ENCODE data around the gene AHCTF1.
A peak's percentile ranks its signal among the peaks of the same experiment; 100 is the strongest.
"Not testable (repeated sequence)": the region's sequence is repeated elsewhere in the genome, so short reads cannot be mapped to it uniquely, and the experiment has no call there.

Gene AHCTF1

DNA sequence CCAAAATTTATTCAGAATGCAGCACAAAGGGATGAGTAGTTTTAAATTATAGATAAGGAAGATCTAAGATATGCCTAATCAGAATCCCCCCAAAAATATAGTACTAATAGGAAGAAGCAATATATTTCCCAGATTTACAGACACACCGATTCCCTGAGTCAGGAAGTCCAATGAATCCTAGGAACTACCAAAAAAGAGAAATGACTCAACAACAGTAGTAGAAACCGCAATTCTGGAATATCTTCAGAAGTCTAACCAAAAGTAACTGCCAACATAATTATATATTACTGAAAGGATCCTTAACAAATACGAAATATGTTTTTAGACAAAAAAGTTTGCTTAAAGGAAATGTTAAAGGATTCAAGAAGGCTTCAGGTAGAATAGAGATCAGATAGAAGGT, 10.3 kb downstream of the AHCTF1 start:
- DNase-seq = no peak

GRCh38 chr1:246919902-246920301, 11.8 kb downstream of the AHCTF1 start:
- no peak for DNase-seq

DNA sequence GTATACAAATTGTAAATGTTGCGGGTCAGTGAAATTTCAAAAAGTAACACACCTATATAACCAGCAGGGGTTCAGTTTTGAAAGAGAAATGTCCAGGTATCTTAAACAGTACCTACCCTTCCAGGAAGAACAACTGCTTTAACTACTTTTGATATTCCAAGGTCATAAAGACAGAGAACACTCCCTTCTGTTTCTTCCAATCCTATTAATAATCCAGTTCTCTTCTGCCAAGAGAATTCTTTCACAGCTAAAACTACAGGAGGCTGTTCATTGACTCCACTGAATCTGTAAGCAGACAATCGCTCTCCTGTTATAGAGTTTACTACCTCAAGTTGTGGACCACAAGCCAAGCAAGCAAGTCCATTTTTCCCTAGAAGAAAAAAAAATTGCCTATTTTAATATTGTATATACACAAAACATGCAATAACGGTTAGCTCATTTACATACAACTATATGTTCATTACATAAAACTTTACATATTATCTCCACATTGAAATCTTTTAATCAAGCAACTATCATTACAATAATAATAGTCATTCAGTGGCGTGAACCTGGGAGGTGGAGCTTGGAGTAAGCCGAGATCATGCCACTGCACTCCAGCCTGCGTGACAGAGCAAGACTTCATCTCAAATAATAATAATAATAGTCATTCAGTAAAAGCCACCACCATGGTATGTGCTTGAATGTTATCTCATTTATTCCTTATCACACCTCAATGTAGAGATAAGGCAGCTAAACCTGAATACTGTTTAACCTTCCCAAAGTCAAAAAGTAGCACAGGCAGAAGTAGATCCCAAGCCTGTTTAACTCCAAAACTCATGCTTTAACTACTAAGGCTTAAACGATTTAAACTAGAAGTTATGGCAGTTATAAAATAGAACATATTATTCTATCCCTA, 15.5 kb downstream of the AHCTF1 start:
- not testable (repeated sequence) for DNase-seq

- DNase-seq = peak; percentile 20 to 57
Measured at GRCh38 chr1:246907472-246907871, 24.3 kb downstream of the AHCTF1 start.

DNA sequence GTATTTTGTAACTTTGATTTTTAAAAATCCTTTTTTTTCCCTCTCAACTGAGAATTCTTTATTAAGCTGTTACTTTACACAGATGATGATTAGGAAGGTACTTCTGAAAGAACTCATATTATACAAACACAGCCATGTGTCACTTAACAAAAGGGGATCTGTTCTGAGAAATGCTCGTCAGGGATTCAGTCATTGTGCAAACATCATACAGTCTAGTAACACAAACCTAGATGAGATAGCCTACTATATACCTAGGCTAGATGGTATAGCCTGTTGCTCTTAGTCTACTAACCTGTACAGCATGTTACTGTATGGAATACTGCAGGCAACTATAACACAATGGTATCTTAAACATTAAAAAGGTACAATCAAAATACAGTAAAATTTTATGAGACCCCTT, 24.9 kb downstream of the AHCTF1 start:
- DNase-seq = no peak

DNA sequence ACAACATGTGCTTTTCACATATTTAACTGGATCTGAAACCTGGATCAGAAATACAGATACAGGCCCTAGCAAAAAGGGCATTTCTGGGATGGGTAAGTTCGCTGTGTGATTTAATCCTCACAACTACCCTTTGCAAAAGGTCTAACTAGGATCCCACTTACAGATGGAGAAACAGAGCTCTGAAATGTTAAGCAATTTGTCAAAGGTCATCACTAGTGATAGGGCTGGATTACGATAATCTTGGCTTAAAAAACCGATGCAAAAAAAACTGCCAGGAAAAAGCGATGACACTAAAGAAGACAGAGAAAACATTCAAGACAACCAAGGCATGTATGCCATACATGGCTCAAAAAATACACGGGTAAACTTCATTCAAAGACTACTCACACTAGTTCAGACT, 29.9 kb downstream of the AHCTF1 start:
- DNase-seq = no peak

- no peak for DNase-seq
Measured at GRCh38 chr1:246897302-246897701, 34.4 kb downstream of the AHCTF1 start.

DNA sequence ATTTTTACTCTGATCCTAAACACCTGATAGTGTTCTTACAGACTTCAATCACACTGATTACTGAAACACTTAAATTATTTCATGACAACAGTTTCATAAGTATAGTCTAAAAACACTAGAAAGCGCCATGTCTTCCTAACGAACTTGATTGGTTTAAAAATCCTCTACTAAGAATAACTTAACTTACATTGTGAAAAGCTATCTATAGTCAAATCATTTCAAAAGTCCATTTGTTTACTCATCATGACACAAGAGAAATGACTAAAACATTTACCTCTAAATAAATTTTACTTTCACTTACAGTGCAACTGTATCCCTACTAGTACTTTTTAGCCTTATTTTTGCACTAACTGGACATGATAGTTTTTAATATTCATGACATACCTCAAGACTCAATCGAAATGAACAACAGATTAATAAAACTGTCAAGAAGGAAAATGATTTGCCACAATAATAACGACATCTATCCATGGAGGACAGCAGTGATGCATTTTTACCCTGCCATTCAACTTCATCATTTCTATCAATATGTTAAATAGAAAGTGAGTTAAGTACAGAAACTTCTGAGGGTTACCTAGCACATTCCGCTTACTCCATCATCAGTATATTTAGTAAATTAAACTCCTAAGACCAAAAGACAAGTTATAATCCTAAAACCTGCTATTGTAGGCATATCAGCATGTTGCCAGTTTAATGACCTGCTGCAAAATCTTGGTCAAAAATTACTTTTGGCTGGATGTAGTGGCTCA, 38.4 kb downstream of the AHCTF1 start:
- no peak for DNase-seq

GRCh38 chr1:246891105-246891504, 40.6 kb downstream of the AHCTF1 start:
- DNase-seq = no peak

- DNase-seq = no peak
Measured at GRCh38 chr1:246888522-246888921, 43.2 kb downstream of the AHCTF1 start.

DNA sequence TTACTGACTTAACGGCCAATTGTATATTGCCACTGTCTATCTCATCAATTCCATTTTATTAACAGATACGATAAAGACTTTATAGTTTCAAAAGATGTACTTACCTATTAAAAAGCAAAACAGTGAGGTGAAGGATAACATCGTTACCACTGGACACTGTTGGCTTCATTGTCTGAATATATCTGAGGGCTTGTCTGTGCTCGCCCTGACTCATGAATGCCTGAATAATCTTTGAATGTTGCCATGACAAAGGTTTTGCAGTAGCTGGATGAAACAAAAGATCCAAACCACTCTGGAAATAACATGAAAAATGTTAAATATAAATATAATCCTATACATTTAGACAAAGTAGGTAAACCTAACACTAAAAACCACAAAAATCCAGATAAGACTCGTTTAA, 46.4 kb downstream of the AHCTF1 start:
- DNase-seq = not testable (repeated sequence)

DNA sequence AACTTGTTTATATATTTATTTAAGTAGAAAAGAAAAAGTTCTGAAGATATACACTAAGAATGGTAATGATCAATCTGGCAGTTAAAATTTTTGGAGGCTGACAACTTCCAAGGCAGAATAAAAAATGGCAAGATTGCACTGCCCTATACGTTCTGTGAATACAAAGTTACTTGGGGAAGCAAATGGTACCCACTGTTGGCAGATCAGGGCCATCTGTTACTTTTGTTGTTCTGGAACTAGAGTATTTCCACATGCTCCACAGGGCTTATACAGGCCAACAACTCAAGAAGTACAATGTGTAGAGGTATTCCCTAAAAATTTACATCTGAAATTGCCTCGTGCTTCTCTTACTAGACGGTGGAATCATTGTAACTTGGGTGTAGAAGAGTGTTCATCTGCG, 53.2 kb downstream of the AHCTF1 start:
- no peak for DNase-seq

GRCh38 chr1:246876431-246876830, 55.3 kb downstream of the AHCTF1 start:
- DNase-seq = no peak

GRCh38 chr1:246875041-246876026, 56.4 kb downstream of the AHCTF1 start:
- DNase-seq = no peak

DNA sequence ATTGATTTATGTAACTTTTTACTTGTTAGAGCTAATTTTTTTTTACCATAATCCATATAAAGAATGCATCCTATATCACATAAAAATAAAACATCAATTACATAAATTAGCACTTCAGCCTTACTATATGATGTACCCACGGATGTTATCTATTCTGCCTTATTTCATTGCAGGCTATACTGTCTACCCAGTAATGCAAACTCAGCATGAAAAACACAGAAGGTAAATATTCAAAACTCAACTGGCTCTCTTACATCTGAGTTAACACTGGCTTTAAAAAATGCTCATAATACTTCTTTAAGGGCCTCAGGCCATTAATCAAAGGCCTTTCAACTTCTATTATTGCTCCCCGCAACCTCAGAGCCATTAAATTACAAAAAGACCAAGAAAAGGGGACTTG, 65.8 kb downstream of the AHCTF1 start:
- DNase-seq = no peak

DNA sequence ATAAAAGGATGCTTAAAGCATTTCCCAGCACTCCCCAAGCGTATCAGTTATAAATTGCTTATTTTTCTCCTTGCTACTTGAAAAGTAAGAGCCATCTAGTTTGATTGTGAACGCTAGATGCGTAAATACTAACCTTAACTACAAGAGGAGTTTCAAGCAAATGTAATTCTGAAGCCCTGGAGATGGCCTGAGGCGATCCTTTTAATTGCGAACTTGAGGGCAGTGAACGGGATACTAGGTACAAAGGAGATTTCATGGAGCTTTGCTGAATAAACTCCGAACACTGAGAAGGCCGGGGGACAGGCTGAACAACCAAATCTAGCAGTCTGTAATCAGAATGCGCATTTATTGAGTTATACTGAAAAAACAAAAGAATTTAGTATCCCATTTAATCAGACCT, 68.0 kb downstream of the AHCTF1 start:
- not testable (repeated sequence) for DNase-seq

DNA sequence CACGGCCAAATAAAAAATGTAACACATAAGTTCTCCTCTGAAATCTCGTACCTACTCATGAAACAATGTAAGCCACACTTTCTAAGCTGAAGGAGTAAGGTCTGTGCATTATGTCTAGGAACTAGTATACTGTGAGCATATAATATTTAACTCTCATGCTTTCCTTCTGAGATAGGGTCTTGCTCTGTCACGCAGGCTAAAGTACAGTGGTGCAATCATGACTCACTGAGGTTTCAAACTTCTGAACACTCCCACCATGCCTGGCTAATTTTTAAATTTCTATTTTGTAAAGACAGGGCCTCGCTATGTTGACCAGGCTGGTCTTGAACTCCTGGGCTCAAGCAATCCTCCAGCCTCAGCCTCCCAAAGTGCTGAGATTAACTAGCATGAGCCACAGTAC, 71.3 kb downstream of the AHCTF1 start:
- no peak for DNase-seq

GRCh38 chr1:246856371-246856770, 75.4 kb downstream of the AHCTF1 start:
- no peak for DNase-seq

- not testable (repeated sequence) for DNase-seq
Measured at GRCh38 chr1:246850640-246851039, 81.1 kb downstream of the AHCTF1 start.

GRCh38 chr1:246843876-246844275, 87.9 kb downstream of the AHCTF1 start:
- no peak for DNase-seq

- not testable (repeated sequence) for DNase-seq
Measured at GRCh38 chr1:246840761-246841160, 91.0 kb downstream of the AHCTF1 start.

- no peak for DNase-seq
Measured at GRCh38 chr1:246838118-246838456, 93.7 kb downstream of the AHCTF1 start.
